ENCODE data around the gene NUP43.
A peak's percentile ranks its signal among the peaks of the same experiment; 100 is the strongest.
"Not testable (repeated sequence)": the region's sequence is repeated elsewhere in the genome, so short reads cannot be mapped to it uniquely, and the experiment has no call there.

The NUP43 gene

GRCh38 chr6:149751239-149751638 lies 4.9 kb upstream of the NUP43 start:
- Histone ChIP-seq H3K27me3 (ENCODE audit: insufficient read depth, low read length, poor library complexity) (no peaks in the 10 kb centered on the region), H3K79me2 (ENCODE audit: insufficient read depth, low read length) (peaks cover 73% of the 10 kb centered on the region), H4K20me1 (ENCODE audit: insufficient read depth, low read length) (peaks cover 33% of the 10 kb centered on the region), H3K4me3 (ENCODE audit: low read depth in 1 of 2, low read length in 2 of 2) (peak overlapping the region in 1 of 2 experiments; percentile 98; a peak in 2 of 4 replicates), H3K9ac (ENCODE audit: low read depth, low read length) (peak overlapping the region; percentile 96), H3K9me3 (ENCODE audit: insufficient read depth, low read length, severe bottlenecking) (no peaks in the 10 kb centered on the region), H3K4me1 (ENCODE audit: insufficient read depth, low read length) (peaks cover 47% of the 10 kb centered on the region), H2AFZ (ENCODE audit: low read depth, low read length) (no peak overlapping the region), H3K27ac (ENCODE audit: low read length) (no peak overlapping the region), H3K4me2 (ENCODE audit: insufficient read depth, low read length) (peak overlapping the region; percentile 86), H3K36me3 (ENCODE audit: insufficient read depth, low read length) (peaks cover 13% of the 10 kb centered on the region)
- no peak for TF ChIP-seq EZH2 (IDR thresholded peaks at IDR 0.05; ENCODE audit: borderline replicate concordance, low read depth, low read length, severe bottlenecking)
- TF ChIP-seq, protein P1, sequence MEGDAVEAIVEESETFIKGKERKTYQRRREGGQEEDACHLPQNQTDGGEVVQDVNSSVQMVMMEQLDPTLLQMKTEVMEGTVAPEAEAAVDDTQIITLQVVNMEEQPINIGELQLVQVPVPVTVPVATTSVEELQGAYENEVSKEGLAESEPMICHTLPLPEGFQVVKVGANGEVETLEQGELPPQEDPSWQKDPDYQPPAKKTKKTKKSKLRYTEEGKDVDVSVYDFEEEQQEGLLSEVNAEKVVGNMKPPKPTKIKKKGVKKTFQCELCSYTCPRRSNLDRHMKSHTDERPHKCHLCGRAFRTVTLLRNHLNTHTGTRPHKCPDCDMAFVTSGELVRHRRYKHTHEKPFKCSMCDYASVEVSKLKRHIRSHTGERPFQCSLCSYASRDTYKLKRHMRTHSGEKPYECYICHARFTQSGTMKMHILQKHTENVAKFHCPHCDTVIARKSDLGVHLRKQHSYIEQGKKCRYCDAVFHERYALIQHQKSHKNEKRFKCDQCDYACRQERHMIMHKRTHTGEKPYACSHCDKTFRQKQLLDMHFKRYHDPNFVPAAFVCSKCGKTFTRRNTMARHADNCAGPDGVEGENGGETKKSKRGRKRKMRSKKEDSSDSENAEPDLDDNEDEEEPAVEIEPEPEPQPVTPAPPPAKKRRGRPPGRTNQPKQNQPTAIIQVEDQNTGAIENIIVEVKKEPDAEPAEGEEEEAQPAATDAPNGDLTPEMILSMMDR (IDR thresholded peaks at IDR 0.05; ENCODE audit: borderline replicate concordance, extremely low read depth, low read length, poor library complexity, severe bottlenecking), result no peak
- DNase-seq (no peak), ATAC-seq (ENCODE audit: insufficient read depth, low read depth) (no peak)

DNA sequence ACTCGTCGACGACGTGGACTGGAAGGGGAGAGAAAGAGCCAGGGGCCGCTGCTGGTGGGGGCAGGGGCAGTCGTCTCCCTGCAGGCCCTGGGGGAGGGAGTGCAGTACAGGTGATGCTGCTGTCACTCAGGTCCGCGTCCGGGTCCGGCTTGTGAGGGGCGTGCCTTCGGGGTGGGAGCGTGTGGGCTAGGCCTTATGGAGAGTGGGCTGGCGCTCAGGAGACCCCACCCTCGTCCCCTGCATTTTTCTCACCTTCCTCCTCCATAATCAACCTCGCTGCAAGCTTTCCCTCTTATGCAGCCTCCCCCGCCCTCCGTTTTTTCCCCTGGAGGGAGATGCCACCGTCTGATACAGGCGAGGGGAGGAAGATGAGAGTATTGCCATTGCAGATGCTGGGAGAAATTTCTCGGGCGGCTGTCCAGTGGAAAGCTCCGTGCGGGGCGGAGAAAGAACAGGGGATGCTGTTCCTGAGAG lies 3.8 kb upstream of the NUP43 start:
- Histone ChIP-seq H3K27ac (ENCODE audit: low read length) (peak overlapping the region; percentile 91), H2AFZ (ENCODE audit: low read depth, low read length) (peak overlapping the region; percentile 90), H3K9ac (ENCODE audit: low read depth, low read length) (peak overlapping the region; percentile 96), H3K4me1 (ENCODE audit: insufficient read depth, low read length) (peaks cover 52% of the 10 kb centered on the region), H3K27me3 (ENCODE audit: insufficient read depth, low read length, poor library complexity) (no peaks in the 10 kb centered on the region), H3K4me3 (ENCODE audit: low read depth in 1 of 2, low read length in 2 of 2) (peak overlapping the region; percentile 83 to 98), H3K79me2 (ENCODE audit: insufficient read depth, low read length) (peaks cover 73% of the 10 kb centered on the region), H3K9me3 (ENCODE audit: insufficient read depth, low read length, severe bottlenecking) (no peaks in the 10 kb centered on the region), H3K4me2 (ENCODE audit: insufficient read depth, low read length) (peak overlapping the region; percentile 86), H3K36me3 (ENCODE audit: insufficient read depth, low read length) (peaks cover 11% of the 10 kb centered on the region), H4K20me1 (ENCODE audit: insufficient read depth, low read length) (peaks cover 26% of the 10 kb centered on the region)
- TF ChIP-seq, protein P1 (IDR thresholded peaks at IDR 0.05; ENCODE audit: borderline replicate concordance, extremely low read depth, low read length, poor library complexity, severe bottlenecking), result no peak
- TF ChIP-seq EZH2 (IDR thresholded peaks at IDR 0.05; ENCODE audit: borderline replicate concordance, low read depth, low read length, severe bottlenecking), result no peak
- peak; percentile 77 for DNase-seq
- peak; percentile 58 for ATAC-seq (ENCODE audit: insufficient read depth, low read depth)

DNA sequence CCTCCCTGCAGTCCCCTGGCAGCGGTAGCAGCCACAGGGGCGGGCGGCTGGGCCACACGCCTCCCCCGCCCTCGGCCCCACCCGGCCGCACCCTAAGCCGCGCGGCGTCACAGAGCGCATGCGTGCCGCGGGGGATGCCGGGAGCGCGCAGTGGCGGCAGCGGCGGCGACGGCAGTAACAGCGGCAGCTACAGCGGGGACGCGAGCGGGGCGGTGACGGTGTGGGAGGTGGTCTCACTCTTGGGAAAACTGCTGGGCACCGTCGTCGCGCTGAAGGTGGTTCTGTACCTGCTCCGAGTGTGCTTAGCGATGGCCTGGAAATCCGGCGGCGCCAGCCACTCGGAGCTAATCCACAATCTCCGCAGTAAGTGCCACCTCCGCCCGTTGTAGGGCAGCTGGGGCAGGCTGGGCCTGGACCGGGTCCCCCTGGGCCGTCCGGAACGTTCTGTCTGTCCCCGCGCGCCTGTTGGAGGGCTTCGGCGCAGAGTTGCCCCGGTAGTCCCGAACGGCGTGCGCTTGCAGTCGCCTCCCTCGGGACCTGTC lies 3.3 kb upstream of the NUP43 start, which contains the start of gene PCMT1:
Gene PCMT1 (plus strand): TSS at position 148 of the 542 bp plus-strand sequence. CDS start 161 bp downstream, at position 309.
- H3K27ac ChIP-seq (ENCODE audit: low read length), result peak within 1 kb of the TSS; percentile 91
- H4K20me1 ChIP-seq (ENCODE audit: insufficient read depth, low read length), result peaks cover 22% of the 10 kb centered on the region
- H3K27me3 ChIP-seq (ENCODE audit: insufficient read depth, low read length, poor library complexity), result no peaks in the 10 kb centered on the region
- no peaks in the 10 kb centered on the region for H3K9me3 ChIP-seq (ENCODE audit: insufficient read depth, low read length, severe bottlenecking)
- peak within 1 kb of the TSS; percentile 90 for H2AFZ ChIP-seq (ENCODE audit: low read depth, low read length)
- peaks cover 57% of the 10 kb centered on the region for H3K4me1 ChIP-seq (ENCODE audit: insufficient read depth, low read length)
- H3K9ac ChIP-seq (ENCODE audit: low read depth, low read length), result peak within 1 kb of the TSS; percentile 96
- H3K4me3 ChIP-seq (ENCODE audit: low read depth in 1 of 2, low read length in 2 of 2), result peak within 1 kb of the TSS; percentile 83 to 98
- peaks cover 73% of the 10 kb centered on the region for H3K79me2 ChIP-seq (ENCODE audit: insufficient read depth, low read length)
- ATAC-seq (ENCODE audit: insufficient read depth, low read depth), result peak; percentile 75
- DNase-seq, result peak; percentile 90
- peak within 1 kb of the TSS; percentile 86 for H3K4me2 ChIP-seq (ENCODE audit: insufficient read depth, low read length)
- TF ChIP-seq, protein P1 (IDR thresholded peaks at IDR 0.05; ENCODE audit: borderline replicate concordance, extremely low read depth, low read length, poor library complexity, severe bottlenecking), result no peak
- TF ChIP-seq EZH2 (IDR thresholded peaks at IDR 0.05; ENCODE audit: borderline replicate concordance, low read depth, low read length, severe bottlenecking), result no peak
- peaks cover 8% of the 10 kb centered on the region for H3K36me3 ChIP-seq (ENCODE audit: insufficient read depth, low read length)

DNA sequence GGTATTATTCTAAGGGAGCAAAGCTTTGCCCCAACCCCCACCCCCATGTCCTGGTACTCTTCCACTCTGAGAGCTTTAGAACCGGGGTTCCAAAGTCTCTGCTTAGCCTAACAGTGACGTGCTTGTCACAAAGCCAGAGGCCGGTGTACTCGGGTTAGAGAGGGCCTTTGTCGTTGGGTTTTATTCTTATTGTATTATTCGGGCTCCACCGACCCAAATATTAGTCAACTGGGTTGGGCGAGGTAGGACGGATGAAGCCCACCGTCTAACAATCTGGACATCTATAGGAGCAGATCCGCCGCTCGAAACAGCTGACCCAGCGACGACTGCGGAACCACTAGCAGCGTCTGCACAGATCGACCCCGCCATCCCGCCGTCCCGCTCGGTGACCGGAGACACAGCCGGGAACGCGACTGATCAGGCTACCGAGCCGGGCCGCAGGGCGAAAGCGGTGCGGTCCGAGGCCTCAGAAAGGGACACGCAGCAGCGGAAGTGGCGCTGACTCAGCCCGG lies 2.8 kb upstream of the NUP43 start:
- not testable (repeated sequence) for DNase-seq; H3K36me3 ChIP-seq (ENCODE audit: insufficient read depth, low read length); H3K9me3 ChIP-seq (ENCODE audit: insufficient read depth, low read length, severe bottlenecking); H3K27me3 ChIP-seq (ENCODE audit: insufficient read depth, low read length, poor library complexity)
- peak; percentile 34; the same call in 2 of the 3 replicates for ATAC-seq (ENCODE audit: insufficient read depth, low read depth)
- Histone ChIP-seq H3K4me2 (ENCODE audit: insufficient read depth, low read length) (peak overlapping the region; percentile 86), H3K4me1 (ENCODE audit: insufficient read depth, low read length) (peaks cover 58% of the 10 kb centered on the region), H3K4me3 (ENCODE audit: low read depth in 1 of 2, low read length in 2 of 2) (peak overlapping the region; percentile 83 to 98), H2AFZ (ENCODE audit: low read depth, low read length) (peak overlapping the region; percentile 85), H4K20me1 (ENCODE audit: insufficient read depth, low read length) (peaks cover 17% of the 10 kb centered on the region), H3K27ac (ENCODE audit: low read length) (peak overlapping the region; percentile 91), H3K9ac (ENCODE audit: low read depth, low read length) (peak overlapping the region; percentile 96), H3K79me2 (ENCODE audit: insufficient read depth, low read length) (peaks cover 73% of the 10 kb centered on the region)

DNA sequence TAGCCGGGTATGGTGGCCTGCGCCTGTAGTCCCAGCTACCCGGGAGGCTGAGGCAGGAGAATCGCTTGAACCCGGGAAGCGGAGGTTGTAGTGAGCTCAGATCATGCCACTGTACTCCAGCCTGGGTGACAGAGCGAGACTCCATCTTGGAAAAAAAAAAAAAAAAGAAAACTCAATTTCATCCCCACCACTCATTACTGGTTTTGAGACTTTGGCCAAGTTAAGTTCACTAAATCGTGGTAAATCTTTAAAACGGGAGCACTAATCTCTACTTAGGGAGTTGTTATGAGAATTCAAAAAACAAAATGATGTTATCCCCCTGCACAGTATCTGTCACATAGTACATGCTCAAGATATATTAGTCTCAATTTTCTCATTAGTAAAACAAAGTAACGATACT lies 1.1 kb downstream of the NUP43 start:
- H3K9me3 ChIP-seq (ENCODE audit: insufficient read depth, low read length, severe bottlenecking); H2AFZ ChIP-seq (ENCODE audit: low read depth, low read length); H4K20me1 ChIP-seq (ENCODE audit: insufficient read depth, low read length); DNase-seq; H3K27me3 ChIP-seq (ENCODE audit: insufficient read depth, low read length, poor library complexity); ATAC-seq (ENCODE audit: insufficient read depth, low read depth): not testable (repeated sequence)
- H3K4me2 ChIP-seq (ENCODE audit: insufficient read depth, low read length), result peak overlapping the region; percentile 81
- H3K9ac ChIP-seq (ENCODE audit: low read depth, low read length), result peak overlapping the region; percentile 72
- H3K4me3 ChIP-seq (ENCODE audit: low read depth in 1 of 2, low read length in 2 of 2), result peak overlapping the region; percentile 57 to 68; a peak in 3 of 4 replicates
- H3K27ac ChIP-seq (ENCODE audit: low read length), result peak overlapping the region; percentile 84; the same call in 1 of the 2 replicates
- H3K36me3 ChIP-seq (ENCODE audit: insufficient read depth, low read length), result peaks cover 44% of the 10 kb centered on the region
- H3K79me2 ChIP-seq (ENCODE audit: insufficient read depth, low read length), result peaks cover 43% of the 10 kb centered on the region
- H3K4me1 ChIP-seq (ENCODE audit: insufficient read depth, low read length), result peaks cover 34% of the 10 kb centered on the region

Measured in DND-41 (cell line).